ENCODE data around the gene SPIN2B. TPM values are rescaled to one million over a fixed set of nuclear protein-coding genes. Genes with fewer than 3 reads are reported as not detected.
"Not testable (repeated sequence)": the region's sequence is repeated elsewhere in the genome, so short reads cannot be mapped to it uniquely, and the experiment has no call there.

The SPIN2B gene
- total and polyA plus RNA-seq, 2 donors (not counting 3 experiments of a cell fraction or from before 2014, with no cell fraction given) = 7.1 to 8.8 TPM

DNA sequence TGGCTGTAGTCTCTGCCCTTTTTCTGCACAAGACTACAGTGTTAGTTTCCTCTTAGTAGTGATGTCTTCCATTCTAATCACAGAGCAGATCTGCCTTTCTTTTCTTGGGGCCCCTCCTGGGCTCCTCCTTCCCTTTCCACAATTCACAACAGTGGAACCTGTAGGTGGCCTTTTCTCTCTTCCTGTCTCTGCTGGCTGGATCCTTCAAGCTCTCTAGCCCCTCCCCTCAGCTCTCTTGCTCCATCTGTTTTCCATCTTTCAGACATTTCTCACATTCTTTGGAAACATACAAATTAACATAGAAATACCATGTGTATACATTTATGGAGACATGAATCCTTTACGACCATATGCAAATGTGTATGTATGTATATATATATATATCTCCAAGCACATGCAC is 16.2 kb upstream of the SPIN2B start:
- Histone ChIP-seq H3K4me2 (ENCODE audit: insufficient read depth, low read length) (no peak overlapping the region), H2AFZ (ENCODE audit: low read depth, low read length) (no peak overlapping the region), H3K27ac (ENCODE audit: insufficient read depth, low read depth, low read length) (no peak overlapping the region), H3K4me3 (replicated peaks in 1 of 3; ENCODE audit: insufficient read depth in 1 of 3, low read depth in 1 of 3, low read length in 3 of 3) (no peak overlapping the region), H3K27me3 (ENCODE audit: control insufficient read depth in 2 of 2, insufficient read depth in 2 of 2, low read length in 2 of 2) (no peaks in the 10 kb centered on the region), H3K4me1 (ENCODE audit: control insufficient read depth, extremely low read depth, insufficient read depth, low read length) (no peaks in the 10 kb centered on the region), H3K9me3 (replicated peaks; ENCODE audit: control insufficient read depth, insufficient read depth, low read length) (no peaks in the 10 kb centered on the region), H3K36me3 (ENCODE audit: control insufficient read depth in 2 of 2, extremely low read depth in 1 of 2, insufficient read depth in 2 of 2, low read length in 2 of 2) (no peaks in the 10 kb centered on the region), H3K9me1 (replicated peaks; ENCODE audit: control insufficient read depth, extremely low read depth, insufficient read depth, low read length) (no peaks in the 10 kb centered on the region), H3K79me2 (ENCODE audit: control insufficient read depth, insufficient read depth, low read length) (no peaks in the 10 kb centered on the region), H3K9ac (replicated peaks; ENCODE audit: extremely low read depth, insufficient read depth, low read length) (no peak overlapping the region), H4K20me1 (replicated peaks; ENCODE audit: control insufficient read depth, extremely low read depth, insufficient read depth, low read length) (no peaks in the 10 kb centered on the region)
- FAIRE-seq (no peak), DNase-seq (ENCODE audit: low read depth, low spot score) (no peak)
- POLR2A ChIA-PET = no interaction called here
- dilution Hi-C loops (cut with MboI; ENCODE audit: extremely low pct_ligation_motif_present, low sequenced_read_pairs) = no loop called here
- intact Hi-C loops (cut with micrococcal nuclease) = no loop called here
- no peak for TF ChIP-seq MYC (IDR thresholded peaks at IDR 0.05; ENCODE audit: low read depth, low read length)
- TF ChIP-seq FOS (IDR thresholded peaks at IDR 0.05; ENCODE audit: borderline replicate concordance, insufficient read depth, low read length) = no peak
- TF ChIP-seq, protein P1, sequence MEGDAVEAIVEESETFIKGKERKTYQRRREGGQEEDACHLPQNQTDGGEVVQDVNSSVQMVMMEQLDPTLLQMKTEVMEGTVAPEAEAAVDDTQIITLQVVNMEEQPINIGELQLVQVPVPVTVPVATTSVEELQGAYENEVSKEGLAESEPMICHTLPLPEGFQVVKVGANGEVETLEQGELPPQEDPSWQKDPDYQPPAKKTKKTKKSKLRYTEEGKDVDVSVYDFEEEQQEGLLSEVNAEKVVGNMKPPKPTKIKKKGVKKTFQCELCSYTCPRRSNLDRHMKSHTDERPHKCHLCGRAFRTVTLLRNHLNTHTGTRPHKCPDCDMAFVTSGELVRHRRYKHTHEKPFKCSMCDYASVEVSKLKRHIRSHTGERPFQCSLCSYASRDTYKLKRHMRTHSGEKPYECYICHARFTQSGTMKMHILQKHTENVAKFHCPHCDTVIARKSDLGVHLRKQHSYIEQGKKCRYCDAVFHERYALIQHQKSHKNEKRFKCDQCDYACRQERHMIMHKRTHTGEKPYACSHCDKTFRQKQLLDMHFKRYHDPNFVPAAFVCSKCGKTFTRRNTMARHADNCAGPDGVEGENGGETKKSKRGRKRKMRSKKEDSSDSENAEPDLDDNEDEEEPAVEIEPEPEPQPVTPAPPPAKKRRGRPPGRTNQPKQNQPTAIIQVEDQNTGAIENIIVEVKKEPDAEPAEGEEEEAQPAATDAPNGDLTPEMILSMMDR (IDR thresholded peaks at IDR 0.05; ENCODE audit: extremely low read depth in 1 of 2, insufficient read depth in 1 of 2, low read depth in 1 of 2, low read length in 2 of 2) = no peak
- TF ChIP-seq POLR2A (IDR thresholded peaks at IDR 0.05; ENCODE audit: low read depth, low read length) = no peak
- no peak for TF ChIP-seq JUN (IDR thresholded peaks at IDR 0.05; ENCODE audit: borderline replicate concordance, insufficient read depth, insufficient read length, low read depth)
- no peak for TF ChIP-seq GATA2 (IDR thresholded peaks at IDR 0.05; ENCODE audit: insufficient read depth, insufficient read length, low read depth, low read length)
- TF ChIP-seq, protein P2, sequence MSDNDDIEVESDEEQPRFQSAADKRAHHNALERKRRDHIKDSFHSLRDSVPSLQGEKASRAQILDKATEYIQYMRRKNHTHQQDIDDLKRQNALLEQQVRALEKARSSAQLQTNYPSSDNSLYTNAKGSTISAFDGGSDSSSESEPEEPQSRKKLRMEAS (IDR thresholded peaks at IDR 0.05; ENCODE audit: insufficient read depth, insufficient read length) = no peak
- no peak for TF ChIP-seq EZH2 (IDR thresholded peaks at IDR 0.05; ENCODE audit: borderline replicate concordance, low read depth, low read length, severe bottlenecking)
- TF ChIP-seq POLR2AphosphoS5 (IDR thresholded peaks at IDR 0.05; ENCODE audit: insufficient read depth, low read depth, low read length) = no peak
- BruUV-seq (replicated peaks) = no TSS peak
- CTCF ChIA-PET = no interaction called here

DNA sequence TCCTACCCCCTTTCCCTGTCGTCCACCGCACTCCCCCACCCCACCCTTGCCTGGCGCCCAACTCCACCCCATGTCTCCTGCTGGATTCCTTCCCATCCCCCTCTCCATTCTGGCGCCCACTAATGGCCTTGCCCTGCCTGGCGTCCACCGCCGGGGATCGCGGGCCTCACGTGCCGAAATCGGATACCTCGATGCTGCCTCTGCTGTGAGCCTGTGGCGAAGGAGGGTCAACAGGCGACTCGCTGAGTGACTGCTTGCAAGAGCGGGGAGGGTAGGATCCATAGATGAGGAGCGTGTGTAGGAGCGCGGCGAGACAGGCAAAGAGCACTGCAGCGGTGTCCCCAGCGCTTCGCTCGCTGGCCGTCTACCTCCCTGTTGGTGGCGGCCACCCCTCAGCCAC is 15.7 kb upstream of the SPIN2B start, which contains the start of gene SPIN2A:
Gene SPIN2A, minus strand, starts transcription at position 325 of the 400 bp plus-strand sequence. CDS start 800 bp downstream, outside the sequence.
- dilution Hi-C loops (cut with MboI; ENCODE audit: extremely low pct_ligation_motif_present, low sequenced_read_pairs); DNase-seq (ENCODE audit: low read depth, low spot score); H2AFZ ChIP-seq (ENCODE audit: low read depth, low read length); H3K4me1 ChIP-seq (ENCODE audit: control insufficient read depth, extremely low read depth, insufficient read depth, low read length); H3K4me2 ChIP-seq (ENCODE audit: insufficient read depth, low read length); H3K27me3 ChIP-seq (ENCODE audit: control insufficient read depth in 2 of 2, insufficient read depth in 2 of 2, low read length in 2 of 2); H3K9ac ChIP-seq (replicated peaks; ENCODE audit: extremely low read depth, insufficient read depth, low read length); BruUV-seq (replicated peaks); intact Hi-C loops (cut with micrococcal nuclease); H4K20me1 ChIP-seq (replicated peaks; ENCODE audit: control insufficient read depth, extremely low read depth, insufficient read depth, low read length); H3K79me2 ChIP-seq (ENCODE audit: control insufficient read depth, insufficient read depth, low read length); H3K27ac ChIP-seq (ENCODE audit: insufficient read depth, low read depth, low read length); CTCF ChIA-PET; POLR2A ChIA-PET; FAIRE-seq; H3K36me3 ChIP-seq (ENCODE audit: control insufficient read depth in 2 of 2, extremely low read depth in 1 of 2, insufficient read depth in 2 of 2, low read length in 2 of 2); H3K9me1 ChIP-seq (replicated peaks; ENCODE audit: control insufficient read depth, extremely low read depth, insufficient read depth, low read length); H3K4me3 ChIP-seq (replicated peaks in 1 of 3; ENCODE audit: insufficient read depth in 1 of 3, low read depth in 1 of 3, low read length in 3 of 3); H3K9me3 ChIP-seq (replicated peaks; ENCODE audit: control insufficient read depth, insufficient read depth, low read length): not testable (repeated sequence)

DNA sequence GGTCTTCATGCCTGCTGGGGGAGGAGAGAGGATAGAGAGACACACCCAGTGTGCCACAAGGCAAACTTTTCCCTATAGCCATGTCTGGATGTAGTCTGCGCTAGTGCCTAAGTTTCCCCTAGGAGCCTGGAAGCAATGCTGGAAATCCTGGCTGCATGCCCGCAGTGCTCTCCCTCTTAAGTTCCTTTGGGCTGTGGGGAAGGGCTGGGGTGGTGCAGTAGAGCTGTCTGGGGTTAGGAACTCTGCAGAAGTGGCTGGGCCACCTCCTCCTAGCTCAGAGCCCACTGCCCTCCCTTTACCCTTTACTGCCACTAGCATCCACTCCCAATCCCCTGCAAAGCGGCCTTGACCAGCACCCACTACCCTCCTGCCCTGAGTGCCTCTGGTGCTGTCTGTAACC is 15.2 kb upstream of the SPIN2B start:
- H3K27ac ChIP-seq (ENCODE audit: insufficient read depth, low read depth, low read length); H3K36me3 ChIP-seq (ENCODE audit: control insufficient read depth in 2 of 2, extremely low read depth in 1 of 2, insufficient read depth in 2 of 2, low read length in 2 of 2); DNase-seq (ENCODE audit: low read depth, low spot score); H3K9me1 ChIP-seq (replicated peaks; ENCODE audit: control insufficient read depth, extremely low read depth, insufficient read depth, low read length); H3K79me2 ChIP-seq (ENCODE audit: control insufficient read depth, insufficient read depth, low read length); H3K4me2 ChIP-seq (ENCODE audit: insufficient read depth, low read length); H3K27me3 ChIP-seq (ENCODE audit: control insufficient read depth in 2 of 2, insufficient read depth in 2 of 2, low read length in 2 of 2); H3K4me1 ChIP-seq (ENCODE audit: control insufficient read depth, extremely low read depth, insufficient read depth, low read length); H2AFZ ChIP-seq (ENCODE audit: low read depth, low read length); CTCF ChIA-PET; H4K20me1 ChIP-seq (replicated peaks; ENCODE audit: control insufficient read depth, extremely low read depth, insufficient read depth, low read length); POLR2A ChIA-PET; intact Hi-C loops (cut with micrococcal nuclease); H3K9me3 ChIP-seq (replicated peaks; ENCODE audit: control insufficient read depth, insufficient read depth, low read length); dilution Hi-C loops (cut with MboI; ENCODE audit: extremely low pct_ligation_motif_present, low sequenced_read_pairs); H3K4me3 ChIP-seq (replicated peaks in 1 of 3; ENCODE audit: insufficient read depth in 1 of 3, low read depth in 1 of 3, low read length in 3 of 3); BruUV-seq (replicated peaks); H3K9ac ChIP-seq (replicated peaks; ENCODE audit: extremely low read depth, insufficient read depth, low read length): not testable (repeated sequence)
- FAIRE-seq = peak; percentile 84
